WTC11 (cell line): ENCODE data around the gene PARD3B. TPM values are rescaled to one million over a fixed set of nuclear protein-coding genes. Genes with fewer than 3 reads are reported as not detected.

ENCODE experiments used
- ATAC-seq: fragments of 200-7000 bp; cut with Tn5 transposase; 2 replicates; pipeline ENCODE4 v1.10.0; 2021; ENCODE audit warnings: mild to moderate bottlenecking, moderate library complexity
- CTCF ChIA-PET: fragments of 300-600 bp; sonication (Branson Sonifier 250); formaldehyde crosslinking; loops from one replicate; lab custom pipeline; 2021; ENCODE audit warnings: antibody characterized with exemption; lab: Charles Lee
- POLR2A ChIA-PET: fragments of 350-600 bp; sonication (Branson Sonifier 250); formaldehyde crosslinking; loops from one replicate; lab custom pipeline; 2021; ENCODE audit warnings: antibody characterized with exemption; lab: Charles Lee
- DNase-seq: peaks from one replicate; pipeline ENCODE4 v3.0.0; 2021; ENCODE audit warnings: low spot score
- H3K27ac Mint-ChIP-seq: 2 replicates; pipeline ENCODE4 v1.8.0; 2021; ENCODE audit warnings: mixed read lengths
- H3K27me3 Mint-ChIP-seq: 2 replicates; pipeline ENCODE4 v1.8.0; 2021; ENCODE audit warnings: low read depth, mild to moderate bottlenecking, moderate library complexity, mixed read lengths
- H3K36me3 Mint-ChIP-seq: 2 replicates; pipeline ENCODE4 v1.8.0; 2021; ENCODE audit warnings: mixed read lengths
- H3K4me1 Mint-ChIP-seq: 2 replicates; pipeline ENCODE4 v1.8.0; 2022; ENCODE audit warnings: mixed read lengths
- H3K4me3 Mint-ChIP-seq: 2 replicates; pipeline ENCODE4 v1.8.0; 2021; ENCODE audit warnings: mild to moderate bottlenecking, moderate library complexity, mixed read lengths
- H3K9me3 Mint-ChIP-seq: 2 replicates; pipeline ENCODE4 v1.8.0; 2021; ENCODE audit warnings: mixed read lengths
- CDX4 ChIP-seq: fragments of 250-450 bp; sonication (Bioruptor Pico); IDR thresholded peaks from 2 replicates; pipeline ENCODE4 v1.9.0; 2021; ENCODE audit warnings: moderate library complexity, mild to moderate bottlenecking, inconsistent platforms, borderline replicate concordance
- CREM ChIP-seq: sonication (generic); formaldehyde crosslinking; IDR thresholded peaks from 2 replicates; pipeline ENCODE4 v1.8.1; 2022; ENCODE audit warnings: mild to moderate bottlenecking, missing genetic modification reagents, moderate library complexity
- E2F4 ChIP-seq: sonication (generic); formaldehyde crosslinking; IDR thresholded peaks from 2 replicates; pipeline ENCODE4 v1.8.1; 2022; ENCODE audit warnings: low read depth, mild to moderate bottlenecking, moderate library complexity, missing genetic modification reagents, borderline replicate concordance
- E2F5 ChIP-seq: sonication (generic); formaldehyde crosslinking; IDR thresholded peaks from 2 replicates; pipeline ENCODE4 v1.8.1; 2022; ENCODE audit warnings: mild to moderate bottlenecking, moderate library complexity, missing genetic modification reagents
- GRHL2 ChIP-seq: fragments of 250-450 bp; sonication (Bioruptor Pico); IDR thresholded peaks from 2 replicates; pipeline ENCODE4 v1.8.0; 2022; ENCODE audit warnings: mild to moderate bottlenecking, moderate library complexity; ENCODE audit not compliant: insufficient replicate concordance, severe bottlenecking
- MAX ChIP-seq: sonication (generic); formaldehyde crosslinking; IDR thresholded peaks from 2 replicates; pipeline ENCODE4 v1.8.0; 2022; ENCODE audit warnings: mild to moderate bottlenecking, missing genetic modification reagents
- MYBL2 ChIP-seq: sonication (generic); formaldehyde crosslinking; IDR thresholded peaks from 2 replicates; pipeline ENCODE4 v1.8.1; 2023; ENCODE audit warnings: mild to moderate bottlenecking, moderate library complexity, missing genetic modification reagents
- NR1H2 ChIP-seq: sonication (generic); formaldehyde crosslinking; IDR thresholded peaks from 2 replicates; pipeline ENCODE4 v1.9.0; 2021; ENCODE audit warnings: mild to moderate bottlenecking, moderate library complexity, missing genetic modification reagents
- PRRX2 ChIP-seq: fragments of 250-450 bp; sonication (Bioruptor Pico); IDR thresholded peaks from 2 replicates; pipeline ENCODE4 v1.8.0; 2021; ENCODE audit warnings: mild to moderate bottlenecking
- SMAD4 ChIP-seq: sonication (generic); formaldehyde crosslinking; IDR thresholded peaks from 2 replicates; pipeline ENCODE4 v1.8.0; 2022; ENCODE audit warnings: mild to moderate bottlenecking, missing genetic modification reagents
- TEAD4 ChIP-seq: sonication (generic); formaldehyde crosslinking; IDR thresholded peaks from 2 replicates; pipeline ENCODE4 v1.8.0; 2022; ENCODE audit warnings: mild to moderate bottlenecking, missing genetic modification reagents
- USF2 ChIP-seq: sonication (generic); formaldehyde crosslinking; IDR thresholded peaks from 2 replicates; pipeline ENCODE4 v1.8.1; 2023; ENCODE audit warnings: mild to moderate bottlenecking, missing genetic modification reagents, moderate library complexity
- ZNF281 ChIP-seq: sonication (generic); formaldehyde crosslinking; IDR thresholded peaks from 2 replicates; pipeline ENCODE4 v1.8.0; 2023; ENCODE audit warnings: mild to moderate bottlenecking, missing genetic modification reagents
- ZSCAN18 ChIP-seq: fragments of 250-450 bp; sonication (Bioruptor Pico); IDR thresholded peaks from 2 replicates; pipeline ENCODE4 v2.1.2; 2022; ENCODE audit warnings: mild to moderate bottlenecking, moderate library complexity
- total RNA-seq: library from RNA; stranded (reverse); gene quantifications from 3 replicates; pipeline ENCODE4 v1.2.3, GENCODE V29; 2021

Gene PARD3B
- total RNA-seq, 1 experiment from 2014 or later: 5.6 TPM

- Mint-ChIP-seq H3K9me3 (peaks cover 4% of the 10 kb centered on the region), H3K4me1 (peaks cover 12% of the 10 kb centered on the region; the same call in 1 of the 2 replicates), H3K27me3 (no peaks in the 10 kb centered on the region), H3K27ac (no peak overlapping the region), H3K4me3 (no peak overlapping the region), H3K36me3 (no peaks in the 10 kb centered on the region)
- ATAC-seq (no peak), DNase-seq (no peak)
- TF ChIP-seq GRHL2 (CRISPR knock-in tag) (no peak), E2F5 (CRISPR knock-in tag) (no peak), CREM (no peak), SMAD4 (CRISPR knock-in tag) (no peak), E2F4 (CRISPR knock-in tag) (no peak), USF2 (CRISPR knock-in tag) (no peak), PRRX2 (no peak)
- CTCF ChIA-PET: no interaction called here
- POLR2A ChIA-PET: no interaction called here
Measured at GRCh38 chr2:204583773-204584172, 38.5 kb downstream of the PARD3B start.

GRCh38 chr2:204585930-204586329 is 40.7 kb downstream of the PARD3B start:
- peaks cover 9% of the 10 kb centered on the region for H3K36me3 Mint-ChIP-seq
- DNase-seq: no peak
- H3K9me3 Mint-ChIP-seq: peaks cover 21% of the 10 kb centered on the region
- peaks cover 6% of the 10 kb centered on the region; the same call in 1 of the 2 replicates for H3K4me1 Mint-ChIP-seq
- no peaks in the 10 kb centered on the region for H3K27me3 Mint-ChIP-seq
- ATAC-seq: no peak
- no peak overlapping the region for H3K4me3 Mint-ChIP-seq
- TF ChIP-seq TEAD4 (CRISPR knock-in tag): no peak
- TF ChIP-seq MYBL2: no peak
- ChIA-PET CTCF (no interaction called here), POLR2A (no interaction called here)
- no peak overlapping the region for H3K27ac Mint-ChIP-seq

GRCh38 chr2:204586444-204587180 is 41.3 kb downstream of the PARD3B start:
- DNase-seq: no peak
- no peak for TF ChIP-seq ZNF281 (CRISPR knock-in tag)
- no peak for TF ChIP-seq ZSCAN18 (CRISPR knock-in tag)
- no peak for TF ChIP-seq MAX (CRISPR knock-in tag)
- TF ChIP-seq CDX4: no peak
- no peak for TF ChIP-seq NR1H2 (CRISPR knock-in tag)
- ChIA-PET POLR2A (no interaction called here), CTCF (no interaction called here)
- Mint-ChIP-seq H3K27ac (no peak overlapping the region), H3K36me3 (peaks cover 9% of the 10 kb centered on the region), H3K9me3 (peaks cover 21% of the 10 kb centered on the region), H3K4me3 (no peak overlapping the region), H3K27me3 (no peaks in the 10 kb centered on the region), H3K4me1 (peaks cover 6% of the 10 kb centered on the region; the same call in 1 of the 2 replicates)
- no peak for ATAC-seq
